Upper lobe of left lung (tissue), 6 donors: ENCODE measurements around the gene XYLT1. TPM values are rescaled to one million over a fixed set of nuclear protein-coding genes. Genes with fewer than 3 reads are reported as not detected.
A peak's percentile ranks its signal among the peaks of the same experiment; 100 is the strongest.

Experiments used
- ATAC-seq, 2 donors: fragments of 200-7000 bp; cut with Tn5 transposase; one replicate each; pipeline ENCODE4 v1.9.1; 2022; ENCODE audit warnings: mild to moderate bottlenecking in 2 of 2, moderate library complexity in 2 of 2; ENCODE audit not compliant: low FRiP score in 2 of 2
- DNase-seq, 2 donors: peaks; one replicate each; pipeline ENCODE4 v3.0.0-alpha.2; 2019 to 2020
- H3K27ac ChIP-seq, 4 donors: fragments of 200-600 bp; sonication (generic); one replicate each; pipeline ENCODE4 v1.5.1; 2016 to 2019
- H3K27me3 ChIP-seq, 4 donors: fragments of 200-600 bp; sonication (generic); one replicate each; pipeline ENCODE4 v1.5.1; 2017 to 2019
- H3K36me3 ChIP-seq, 4 donors: fragments of 200-600 bp; sonication (generic); one replicate each; pipeline ENCODE4 v1.5.1; 2016 to 2019
- H3K4me1 ChIP-seq, 4 donors: fragments of 200-600 bp; sonication (generic); one replicate each; pipeline ENCODE4 v1.5.1; 2018 to 2019
- H3K4me3 ChIP-seq, 4 donors: fragments of 200-600 bp; sonication (generic); one replicate each; pipeline ENCODE4 v1.5.1; 2017 to 2019; ENCODE audit warnings: mild to moderate bottlenecking in 2 of 4, moderate library complexity in 1 of 4
- H3K9me3 ChIP-seq, 4 donors: fragments of 200-600 bp; sonication (generic); one replicate each; pipeline ENCODE4 v1.5.1; 2018 to 2019
- EP300 ChIP-seq, 4 donors: sonication (generic); formaldehyde crosslinking; IDR thresholded peaks; one replicate each; pipeline ENCODE4 v1.5.1; 2017; ENCODE audit warnings: antibody characterized with exemption in 4 of 4, control low read depth in 2 of 4
- POLR2A ChIP-seq, 4 donors: fragments of 450-650 bp; IDR thresholded peaks; one replicate each; pipeline ENCODE4 v1.5.1; 2016 to 2017; ENCODE audit warnings: antibody characterized with exemption in 4 of 4, mild to moderate bottlenecking in 2 of 4
- POLR2AphosphoS5 ChIP-seq, 2 donors: sonication (generic); formaldehyde crosslinking; IDR thresholded peaks; one replicate each; pipeline ENCODE4 v1.5.1; 2017; ENCODE audit warnings: antibody characterized with exemption in 2 of 2
- WGBS, 2 donors: methylation state at CpG; one replicate each; pipeline ENCODE4 v1.1.5; 2017 to 2018; 5-methylcytosine and 5-hydroxymethylcytosine counted together
- total RNA-seq, 6 donors: library from RNA; depleted of rRNA in 4 of 6; stranded (reverse); fragments of >200 nt in 4 of 6; gene quantifications; one replicate each; pipeline versions ENCODE4 v1.1.0 to v1.2.1, GENCODE V29; 2016 to 2021
- TF ChIP-seq, protein P1 (sequence below), 6 experiments: fragments of 450-650 bp in 4 of 6; fragments of 200-600 bp in 2 of 6; sonication (generic) in 2 of 6; IDR thresholded peaks; one replicate each; pipeline ENCODE4 v1.5.1; 2016 to 2019; ENCODE audit warnings: antibody characterized with exemption in 6 of 6
- donor health status: DM: no; HTN: no; CAD: no; lungs with moderate emphysema.
- donor health status: DM: no; HTN: yes; CAD: no; lungs with severe emphysema.

Gene XYLT1
- total RNA-seq, 6 donors from 2014 or later: 3.0 to 26.2 (median 6.8) TPM

DNA sequence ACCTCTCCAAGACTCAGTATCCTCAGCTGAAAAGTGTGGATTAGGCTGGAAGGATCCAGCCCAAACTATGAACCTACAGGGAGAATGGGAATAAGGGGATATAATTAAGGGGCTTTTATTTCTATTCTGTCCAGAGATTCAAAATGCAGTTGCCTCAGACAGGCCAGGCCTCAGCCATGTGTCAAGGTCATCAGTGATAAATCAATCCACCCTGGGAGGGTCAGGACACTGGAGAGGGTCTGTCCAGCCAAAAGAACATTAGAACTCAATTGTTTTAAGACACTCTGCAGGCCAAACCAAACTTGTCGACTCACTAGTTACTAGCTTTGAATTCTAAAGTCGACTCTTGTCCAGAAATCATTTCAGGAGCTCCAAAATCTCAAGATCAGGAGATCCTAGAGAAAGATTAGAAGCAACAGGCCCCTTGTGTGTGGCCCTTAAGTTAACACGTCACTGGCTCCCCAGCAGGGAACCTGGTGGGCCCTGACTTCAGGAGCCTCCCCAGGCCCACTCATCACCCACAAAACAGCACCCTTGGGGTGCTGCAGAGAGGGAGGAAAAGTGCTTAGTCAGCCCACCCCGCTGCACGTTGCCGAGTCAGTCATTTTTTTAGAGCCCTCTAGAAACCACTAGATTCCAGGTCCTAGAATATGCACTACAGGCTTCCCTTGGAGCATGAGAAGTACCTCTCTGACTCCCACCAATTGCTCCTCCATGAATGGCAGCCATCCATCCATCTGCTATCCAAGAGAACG is 156.8 kb downstream of the XYLT1 start:
- H3K4me3 ChIP-seq: no peak overlapping the region
- whole genome bisulfite sequencing, 2 donors: 79 to 80% methylated on average over 7 of the region's 7 CpGs
- no peaks in the 10 kb centered on the region for H3K27me3 ChIP-seq
- H3K27ac ChIP-seq: peak overlapping the region in 1 of 4 donors; percentile 64
- TF ChIP-seq POLR2AphosphoS5 (IDR thresholded peaks at IDR 0.05) (no peak), EP300 (IDR thresholded peaks at IDR 0.05) (no peak), POLR2A (IDR thresholded peaks at IDR 0.05) (no peak)
- TF ChIP-seq, protein P1, sequence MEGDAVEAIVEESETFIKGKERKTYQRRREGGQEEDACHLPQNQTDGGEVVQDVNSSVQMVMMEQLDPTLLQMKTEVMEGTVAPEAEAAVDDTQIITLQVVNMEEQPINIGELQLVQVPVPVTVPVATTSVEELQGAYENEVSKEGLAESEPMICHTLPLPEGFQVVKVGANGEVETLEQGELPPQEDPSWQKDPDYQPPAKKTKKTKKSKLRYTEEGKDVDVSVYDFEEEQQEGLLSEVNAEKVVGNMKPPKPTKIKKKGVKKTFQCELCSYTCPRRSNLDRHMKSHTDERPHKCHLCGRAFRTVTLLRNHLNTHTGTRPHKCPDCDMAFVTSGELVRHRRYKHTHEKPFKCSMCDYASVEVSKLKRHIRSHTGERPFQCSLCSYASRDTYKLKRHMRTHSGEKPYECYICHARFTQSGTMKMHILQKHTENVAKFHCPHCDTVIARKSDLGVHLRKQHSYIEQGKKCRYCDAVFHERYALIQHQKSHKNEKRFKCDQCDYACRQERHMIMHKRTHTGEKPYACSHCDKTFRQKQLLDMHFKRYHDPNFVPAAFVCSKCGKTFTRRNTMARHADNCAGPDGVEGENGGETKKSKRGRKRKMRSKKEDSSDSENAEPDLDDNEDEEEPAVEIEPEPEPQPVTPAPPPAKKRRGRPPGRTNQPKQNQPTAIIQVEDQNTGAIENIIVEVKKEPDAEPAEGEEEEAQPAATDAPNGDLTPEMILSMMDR (IDR thresholded peaks at IDR 0.05): no peak
- no peaks in the 10 kb centered on the region for H3K9me3 ChIP-seq
- no peaks in the 10 kb centered on the region for H3K36me3 ChIP-seq
- ATAC-seq: peak in 1 of 2 donors; percentile 5
- no peak for DNase-seq
- H3K4me1 ChIP-seq: peaks cover 0 to 16% (median 9%) of the 10 kb centered on the region in 4 donors

DNA sequence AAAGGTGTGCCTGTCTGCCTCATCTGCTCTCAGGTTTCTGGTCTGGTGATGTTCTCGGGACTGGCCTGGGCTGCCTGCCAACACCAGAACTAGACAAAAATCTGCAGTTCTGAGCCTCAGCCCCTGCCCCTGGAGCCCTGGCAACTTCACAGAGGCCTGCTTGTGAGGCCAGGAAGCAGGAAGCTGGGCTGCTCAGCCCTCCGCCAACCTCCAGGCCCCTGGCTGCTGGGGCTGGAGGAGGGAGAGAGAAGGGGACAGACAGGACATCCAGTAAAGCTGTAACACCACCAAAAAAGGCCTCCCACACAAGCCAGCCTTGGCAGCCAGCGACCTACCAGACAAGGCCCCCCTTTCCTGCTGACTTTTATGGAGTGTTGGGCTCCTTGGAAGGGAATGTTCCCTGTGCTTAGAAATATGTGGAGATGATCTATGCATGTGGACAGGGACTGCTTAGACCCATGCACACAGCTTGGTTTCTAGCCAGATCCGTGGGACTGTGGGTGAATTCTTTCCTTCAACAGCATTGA is 157.6 kb downstream of the XYLT1 start:
- Histone ChIP-seq H3K4me3 (no peak overlapping the region), H3K36me3 (no peaks in the 10 kb centered on the region), H3K27ac (peak overlapping the region; percentile 18 to 64 (median 59)), H3K4me1 (peaks cover 0 to 10% (median 7%) of the 10 kb centered on the region in 4 donors), H3K9me3 (no peaks in the 10 kb centered on the region), H3K27me3 (no peaks in the 10 kb centered on the region)
- DNase-seq: no peak
- TF ChIP-seq POLR2AphosphoS5 (IDR thresholded peaks at IDR 0.05) (peak in 1 of 2 donors; percentile 50), POLR2A (IDR thresholded peaks at IDR 0.05) (no peak), EP300 (IDR thresholded peaks at IDR 0.05) (no peak)
- 34 to 54% methylated on average over 2 to 4 of the region's 4 CpGs for WGBS, 2 donors
- peak; percentile 64 to 78 for ATAC-seq

DNA sequence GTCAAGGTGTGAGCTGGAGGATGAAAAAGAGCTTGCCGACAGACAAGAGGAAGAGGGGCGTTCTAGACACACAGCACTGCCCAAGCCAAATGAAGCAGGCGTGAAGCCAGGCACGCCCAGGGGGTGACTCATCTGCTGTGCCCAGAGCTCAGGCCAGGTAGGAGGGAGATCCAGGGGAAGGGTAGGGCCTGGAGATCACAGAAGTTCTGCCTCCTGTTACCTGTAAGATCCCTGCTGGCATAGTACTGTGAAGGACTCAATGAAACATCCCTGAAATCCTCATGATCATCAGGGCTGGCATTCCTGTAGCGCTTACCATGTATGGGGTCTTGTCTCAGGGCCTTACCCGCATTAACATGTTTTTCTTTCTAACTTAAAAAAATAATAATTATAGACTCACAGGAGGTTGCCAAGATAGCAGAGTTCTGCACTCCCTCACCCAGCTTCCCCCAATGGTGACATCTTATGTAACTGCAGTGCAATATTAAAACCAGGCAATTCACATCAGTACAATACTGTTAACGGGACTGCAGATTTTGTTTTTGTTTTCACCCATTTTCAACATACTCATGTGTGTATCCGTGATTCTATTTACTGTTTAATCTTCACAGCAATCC is 158.6 kb downstream of the XYLT1 start:
- 67 to 86% methylated on average over 8 of the region's 8 CpGs for WGBS, 2 donors

DNA sequence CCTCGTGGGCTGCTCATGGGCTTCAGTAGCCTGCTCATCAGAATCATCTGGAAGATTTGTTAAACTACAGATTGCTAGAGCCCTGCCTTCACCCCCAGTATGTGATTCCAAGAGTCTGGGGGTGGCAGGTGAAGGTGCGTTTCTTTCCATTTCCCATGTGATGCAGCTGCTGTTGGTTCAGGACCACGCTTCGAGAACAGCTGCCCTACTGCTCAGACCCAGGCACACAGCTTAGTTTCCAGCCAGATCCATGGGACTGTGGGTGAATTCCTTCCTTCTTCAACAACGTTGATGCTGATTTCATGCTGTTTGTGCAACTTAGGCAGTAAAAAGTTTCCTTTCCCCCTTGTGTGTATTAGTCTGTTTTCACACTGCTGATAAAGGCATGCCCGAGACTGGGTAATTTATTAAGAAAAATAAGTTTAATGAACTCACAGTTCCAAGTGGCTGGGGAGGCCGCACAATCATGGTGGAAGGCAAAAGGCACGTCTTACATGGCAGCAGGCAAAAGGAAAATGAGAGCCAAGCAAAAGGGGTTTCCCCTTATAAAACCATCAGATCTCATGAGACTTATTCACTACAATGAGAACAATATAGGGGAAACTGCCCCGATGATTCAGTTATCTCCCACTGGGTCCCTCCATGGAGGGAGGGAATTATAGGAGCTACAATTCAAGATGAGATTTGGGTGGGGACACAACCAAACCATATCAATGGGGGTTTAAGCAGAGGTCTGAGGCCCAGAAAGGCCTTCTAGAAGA is 159.2 kb downstream of the XYLT1 start:
- Histone ChIP-seq H3K4me3 (no peak overlapping the region), H3K4me1 (peaks cover 0 to 10% (median 7%) of the 10 kb centered on the region in 4 donors), H3K36me3 (no peaks in the 10 kb centered on the region), H3K27me3 (no peaks in the 10 kb centered on the region), H3K9me3 (no peaks in the 10 kb centered on the region), H3K27ac (no peak overlapping the region)
- DNase-seq (no peak), ATAC-seq (no peak)
- WGBS, 2 donors: 79 to 83% methylated on average over 8 to 9 of the region's 9 CpGs
- no peak for TF ChIP-seq EP300 (IDR thresholded peaks at IDR 0.05)
- TF ChIP-seq POLR2AphosphoS5 (IDR thresholded peaks at IDR 0.05): no peak
- TF ChIP-seq POLR2A (IDR thresholded peaks at IDR 0.05): no peak
- TF ChIP-seq, protein P1 (IDR thresholded peaks at IDR 0.05): no peak

More for the DNA sequence above, 158.6 kb downstream of the XYLT1 start:
- H3K27me3 ChIP-seq: no peaks in the 10 kb centered on the region
- no peaks in the 10 kb centered on the region for H3K36me3 ChIP-seq
- H3K9me3 ChIP-seq: no peaks in the 10 kb centered on the region
- H3K27ac ChIP-seq: no peak overlapping the region
- ATAC-seq: no peak
- H3K4me3 ChIP-seq: no peak overlapping the region
- TF ChIP-seq, protein P1 (IDR thresholded peaks at IDR 0.05): no peak
- TF ChIP-seq POLR2AphosphoS5 (IDR thresholded peaks at IDR 0.05): no peak
- no peak for TF ChIP-seq EP300 (IDR thresholded peaks at IDR 0.05)
- no peak for TF ChIP-seq POLR2A (IDR thresholded peaks at IDR 0.05)
- peaks cover 0 to 10% (median 7%) of the 10 kb centered on the region in 4 donors for H3K4me1 ChIP-seq
- no peak for DNase-seq

DNA sequence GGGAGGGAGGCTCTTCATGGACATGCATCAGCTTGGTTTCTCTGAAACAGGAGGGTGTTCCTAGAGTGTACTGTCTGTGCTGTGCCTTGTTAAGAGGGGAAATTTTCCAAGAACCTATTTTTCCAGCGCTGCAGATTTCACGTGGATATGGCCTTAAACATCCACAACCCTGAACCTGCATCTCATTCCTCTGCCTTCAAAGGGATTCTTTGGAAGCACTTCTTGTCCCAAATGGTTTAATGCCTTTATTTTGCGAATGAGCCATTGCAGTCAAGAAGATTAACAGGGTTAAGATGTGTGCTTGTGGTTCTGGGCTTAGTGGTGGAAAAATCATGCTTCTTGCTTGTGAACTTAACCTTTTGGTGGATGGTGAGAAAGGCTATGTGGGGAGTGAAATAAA is 161.2 kb downstream of the XYLT1 start:
- WGBS, 2 donors: 87 to 98% methylated on average over 3 of the region's 3 CpGs
- H3K27me3 ChIP-seq: no peaks in the 10 kb centered on the region
- peaks cover 0 to 15% (median 10%) of the 10 kb centered on the region in 4 donors for H3K4me1 ChIP-seq
- no peaks in the 10 kb centered on the region for H3K9me3 ChIP-seq
- H3K4me3 ChIP-seq: no peak overlapping the region
- ATAC-seq (no peak), DNase-seq (no peak)
- no peak overlapping the region for H3K27ac ChIP-seq
- TF ChIP-seq, protein P1 (IDR thresholded peaks at IDR 0.05): no peak
- no peaks in the 10 kb centered on the region for H3K36me3 ChIP-seq
